ENCODE measurements around the gene CUL4A.
A peak's percentile ranks its signal among the peaks of the same experiment; 100 is the strongest.

The CUL4A gene

DNA sequence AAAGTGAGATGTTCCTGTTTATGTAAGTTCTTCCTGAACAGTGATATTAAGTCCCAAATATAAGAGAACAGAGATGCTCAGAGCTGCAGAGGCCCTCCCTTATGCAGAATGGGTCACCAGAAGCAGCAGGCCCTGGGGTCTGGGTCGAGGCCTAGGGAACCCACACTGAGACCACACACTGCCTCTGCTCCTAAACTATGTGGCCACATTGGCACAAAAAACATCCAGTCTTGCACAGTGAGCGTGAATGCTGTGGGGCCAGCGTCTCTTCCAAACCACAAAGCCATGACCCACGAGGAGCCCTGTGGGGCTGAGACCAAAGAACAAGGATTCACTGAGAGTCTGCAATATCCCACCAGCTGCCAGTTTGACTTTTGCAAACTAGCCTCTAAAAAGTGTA, 27.4 kb upstream of the CUL4A start:
- no peak for DNase-seq

GRCh38 chr13:113183450-113184129, 25.8 kb upstream of the CUL4A start:
- no peak for DNase-seq

- no peak for DNase-seq
Observed at GRCh38 chr13:113184568-113185440, 24.6 kb upstream of the CUL4A start.

GRCh38 chr13:113186061-113186900, 23.1 kb upstream of the CUL4A start:
- no peak for DNase-seq

DNA sequence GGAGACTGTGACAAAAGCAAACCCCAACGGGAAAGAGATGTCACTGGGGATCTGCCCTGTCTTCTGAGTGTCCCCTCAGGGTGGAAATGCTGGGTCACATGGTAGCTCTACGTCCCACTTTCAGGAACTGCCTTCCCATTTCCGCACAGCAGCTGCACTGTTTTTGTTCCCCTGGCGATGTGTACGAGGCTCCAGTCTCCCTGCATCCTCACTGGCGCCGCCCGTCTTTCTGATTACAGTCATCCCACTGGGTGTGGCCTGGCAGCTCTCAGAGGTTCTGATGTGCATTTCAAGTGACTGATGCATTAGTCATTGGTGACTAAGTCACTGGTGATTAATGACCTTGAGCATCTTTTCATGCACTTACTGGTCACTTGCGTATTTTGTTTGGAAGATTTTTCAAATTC, 22.1 kb upstream of the CUL4A start:
- no peak for DNase-seq

- no peak for DNase-seq
Observed at GRCh38 chr13:113187883-113188665, 21.3 kb upstream of the CUL4A start.

DNA sequence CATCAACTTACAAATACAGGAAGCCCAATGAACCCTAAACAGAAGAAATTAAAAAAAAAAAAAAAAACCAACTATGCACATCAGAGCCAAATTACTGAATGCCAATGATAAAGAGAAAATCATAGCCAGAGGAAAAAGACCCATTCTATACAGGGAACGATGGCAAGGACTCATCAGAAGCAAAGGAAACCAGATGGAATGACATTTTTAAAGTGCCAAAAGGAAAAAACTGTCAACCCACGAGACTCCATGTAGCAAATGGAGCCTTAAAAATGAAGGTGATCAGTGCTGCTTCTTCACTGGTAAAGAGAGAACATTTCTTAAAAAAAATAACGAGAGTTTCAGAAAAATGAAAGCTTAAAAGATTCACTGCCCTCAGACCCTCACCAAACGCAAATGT, 19.2 kb upstream of the CUL4A start:
- DNase-seq, result no peak

- no peak for DNase-seq
Observed at GRCh38 chr13:113192279-113192678, 17.1 kb upstream of the CUL4A start.

DNA sequence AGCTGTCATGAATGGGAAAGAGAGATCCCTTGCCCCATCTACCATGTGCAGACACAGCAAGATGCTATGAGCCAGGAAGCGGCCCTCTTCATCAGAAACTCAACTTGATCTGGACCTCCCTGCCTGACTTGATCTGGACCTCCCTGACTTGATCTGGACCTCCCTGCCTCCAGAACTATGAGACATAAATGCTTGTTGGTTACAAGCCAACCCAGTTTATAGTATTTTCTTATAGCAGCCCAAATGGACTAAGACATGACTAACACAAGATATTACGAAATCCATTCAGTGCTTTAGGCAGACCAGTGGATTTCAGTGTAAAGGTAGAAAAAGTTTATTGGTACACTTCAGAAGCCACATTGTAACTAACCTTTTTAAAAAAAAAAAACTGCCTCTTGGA, 16.5 kb upstream of the CUL4A start:
- DNase-seq, result no peak

DNA sequence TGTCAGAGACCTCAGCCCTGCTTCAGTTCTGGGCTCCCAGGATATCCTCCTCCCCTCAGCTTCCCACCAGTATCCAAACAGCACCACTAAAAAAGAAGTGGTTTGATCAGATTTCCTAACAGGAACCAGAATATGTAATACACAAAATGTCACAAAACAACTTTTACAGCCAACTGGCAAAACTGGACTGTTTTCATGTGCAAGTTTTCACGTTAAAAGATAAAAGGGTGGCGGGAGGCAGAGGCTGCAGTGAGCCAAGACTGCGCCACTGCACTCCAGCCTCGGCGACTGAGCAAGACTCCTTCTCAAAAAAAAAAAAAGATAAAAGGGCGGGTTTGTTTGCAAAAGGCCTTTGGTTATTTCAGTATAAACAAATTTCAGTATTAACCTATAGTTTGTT, 14.1 kb upstream of the CUL4A start:
- DNase-seq, result no peak

- no peak for DNase-seq
Observed at GRCh38 chr13:113196970-113197737, 12.3 kb upstream of the CUL4A start.

- DNase-seq, result no peak
Observed at GRCh38 chr13:113201815-113202214, 7.6 kb upstream of the CUL4A start.

DNA sequence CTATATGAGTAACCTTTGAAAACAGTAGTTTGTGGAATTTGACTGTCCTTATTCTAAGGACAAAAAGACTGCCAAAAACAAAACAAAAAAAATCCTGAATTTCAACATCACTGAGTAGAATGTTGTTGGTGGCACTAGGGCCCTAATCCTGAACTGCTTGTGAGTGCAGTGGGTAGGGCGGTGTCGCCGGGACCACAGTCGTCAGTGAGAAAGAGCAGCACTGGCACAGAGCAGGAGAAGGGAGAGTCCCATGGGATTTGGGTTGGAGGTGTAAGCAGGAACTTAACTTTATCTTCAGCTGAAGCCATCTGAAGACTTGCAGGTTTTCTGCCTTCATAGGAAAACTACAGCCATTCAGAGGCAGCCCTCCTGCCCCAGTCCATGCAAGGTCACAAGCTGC, 6.5 kb upstream of the CUL4A start:
- no peak for DNase-seq

DNA sequence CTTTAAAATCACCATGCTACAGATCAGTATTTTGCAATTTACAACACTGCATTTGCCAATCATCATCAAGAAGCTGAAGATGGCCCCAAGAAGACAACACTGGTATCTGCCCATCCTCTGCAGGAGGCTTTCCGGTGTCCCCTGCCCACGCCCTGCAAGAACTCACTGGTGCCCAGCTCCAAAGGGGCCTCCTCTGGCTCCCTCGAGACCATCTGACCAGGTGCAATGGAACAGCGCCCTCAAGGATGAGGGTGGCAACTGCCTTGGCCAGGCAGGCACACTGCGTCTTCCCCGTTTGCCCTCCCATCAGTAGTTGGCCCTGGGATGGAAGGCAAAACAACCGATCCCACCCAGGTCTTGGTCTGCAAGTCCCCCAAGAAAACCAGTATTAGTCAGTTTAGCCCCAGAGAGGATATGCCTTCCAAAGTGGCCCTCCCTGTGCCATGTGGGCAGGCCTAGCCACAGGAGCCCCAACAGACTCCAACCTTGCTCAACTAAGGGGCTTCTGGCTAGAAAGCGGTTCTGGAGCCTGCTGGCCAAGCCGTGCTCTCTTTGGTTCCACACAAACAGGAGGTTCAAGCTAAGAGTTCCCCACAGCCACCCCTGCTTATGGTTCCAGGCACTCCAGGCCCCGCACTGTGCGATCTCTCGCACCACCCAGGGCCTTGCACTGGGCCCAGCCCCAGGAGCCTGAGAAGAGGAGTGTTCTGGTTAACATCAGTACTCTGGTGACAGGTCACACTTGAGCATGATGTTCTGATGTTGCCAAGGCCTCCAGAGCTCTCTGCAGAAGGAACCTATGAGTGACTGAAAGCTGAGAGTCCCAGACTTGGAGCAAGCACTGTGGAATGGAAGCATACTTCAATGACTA, 5.7 kb upstream of the CUL4A start:
- no peak for DNase-seq

DNA sequence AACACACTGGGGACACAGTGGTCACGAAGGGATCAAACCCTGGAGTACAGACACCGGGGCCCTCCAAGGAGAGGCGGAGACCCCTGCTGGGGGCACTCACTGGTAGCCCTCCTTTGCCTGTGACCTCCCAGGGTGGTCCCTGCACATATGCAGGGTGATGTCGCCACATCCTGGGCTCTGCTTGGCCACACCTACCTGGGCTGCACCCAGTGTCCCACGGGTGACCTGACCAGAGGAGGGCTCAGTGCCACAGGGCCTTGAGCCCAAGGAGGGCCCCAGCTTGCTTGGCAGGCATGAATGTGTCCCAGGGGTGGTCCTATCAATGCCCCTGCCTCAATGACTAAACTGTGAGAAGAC, 5.1 kb upstream of the CUL4A start:
- DNase-seq, result no peak

GRCh38 chr13:113205428-113205931, 3.9 kb upstream of the CUL4A start:
- DNase-seq, result no peak

GRCh38 chr13:113207460-113207859, 2.0 kb upstream of the CUL4A start:
- DNase-seq, result no peak

- DNase-seq, result no peak
Observed at GRCh38 chr13:113207890-113208420, 1.5 kb upstream of the CUL4A start.

- peak; percentile 91 for DNase-seq
Observed at GRCh38 chr13:113208421-113209335, 735 bp upstream of the CUL4A start, which contains the start of gene PCID2. TSS of gene PCID2 (minus strand) at chr13:113208669. CDS start at chr13:113208634, 35 bp downstream.
